ENCODE data around the gene DDX39A.

DNA sequence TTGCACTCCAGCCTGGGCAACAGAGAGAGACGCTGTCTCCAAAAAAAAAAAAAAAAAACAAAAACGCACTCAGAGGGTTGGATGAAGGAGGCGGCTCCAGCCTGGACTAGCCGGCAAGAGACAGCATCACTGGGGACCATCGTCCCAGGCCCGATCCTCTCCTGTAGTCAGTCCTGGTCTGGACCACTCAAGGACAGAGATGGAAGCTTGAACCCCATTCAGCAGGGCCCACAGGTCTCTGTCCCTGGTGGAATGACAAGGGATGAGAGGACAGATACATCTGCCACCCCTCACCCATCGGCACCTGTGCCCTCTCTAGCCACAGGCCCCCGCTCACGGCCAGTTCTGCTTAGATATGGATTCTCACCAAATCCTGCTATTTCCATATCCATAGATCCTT is 23.9 kb downstream of the DDX39A start:
- no peak for TF ChIP-seq CTCF (IDR thresholded peaks at IDR 0.05; ENCODE audit: low read length)
- no peak for TF ChIP-seq EZH2 (IDR thresholded peaks at IDR 0.05; ENCODE audit: borderline replicate concordance, low read length)
